ENCODE measurements around the gene HPDL.

HPDL gene

DNA sequence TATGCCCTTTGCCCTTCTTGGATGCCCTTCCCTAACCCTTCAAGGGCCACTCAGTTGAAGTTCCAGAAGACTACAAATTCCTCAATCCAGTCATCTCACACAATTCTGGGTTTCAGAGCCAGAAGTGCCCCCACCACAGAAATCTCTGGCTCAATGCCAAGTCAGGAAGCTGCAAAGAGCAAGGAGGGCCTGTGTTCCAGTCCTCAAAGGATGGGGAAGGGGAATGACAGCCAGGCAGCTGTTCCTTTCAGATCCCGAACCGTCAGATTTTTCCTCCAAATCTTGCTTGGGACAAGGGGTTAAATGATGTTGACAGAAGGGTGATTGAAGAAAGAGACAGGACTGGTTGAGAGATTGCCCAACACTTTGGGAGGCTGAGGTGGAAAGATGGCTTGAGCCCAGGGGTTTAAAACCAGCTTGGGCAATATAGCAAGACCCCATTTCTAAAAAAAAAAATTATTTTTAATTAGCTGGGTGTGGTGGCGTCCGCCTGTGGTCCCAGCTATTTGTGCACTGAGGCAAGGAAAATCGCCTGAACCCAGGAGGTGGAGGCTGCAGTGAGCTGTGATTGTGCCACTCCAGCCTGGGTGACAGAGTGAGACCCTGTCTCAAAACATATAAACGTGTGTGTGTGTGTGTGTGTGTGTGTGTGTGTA lies 716 bp upstream of the HPDL start:
- no peak overlapping the region for H3K4me3 ChIP-seq (ENCODE audit: low read depth, low read length)
- TF ChIP-seq, protein P1, sequence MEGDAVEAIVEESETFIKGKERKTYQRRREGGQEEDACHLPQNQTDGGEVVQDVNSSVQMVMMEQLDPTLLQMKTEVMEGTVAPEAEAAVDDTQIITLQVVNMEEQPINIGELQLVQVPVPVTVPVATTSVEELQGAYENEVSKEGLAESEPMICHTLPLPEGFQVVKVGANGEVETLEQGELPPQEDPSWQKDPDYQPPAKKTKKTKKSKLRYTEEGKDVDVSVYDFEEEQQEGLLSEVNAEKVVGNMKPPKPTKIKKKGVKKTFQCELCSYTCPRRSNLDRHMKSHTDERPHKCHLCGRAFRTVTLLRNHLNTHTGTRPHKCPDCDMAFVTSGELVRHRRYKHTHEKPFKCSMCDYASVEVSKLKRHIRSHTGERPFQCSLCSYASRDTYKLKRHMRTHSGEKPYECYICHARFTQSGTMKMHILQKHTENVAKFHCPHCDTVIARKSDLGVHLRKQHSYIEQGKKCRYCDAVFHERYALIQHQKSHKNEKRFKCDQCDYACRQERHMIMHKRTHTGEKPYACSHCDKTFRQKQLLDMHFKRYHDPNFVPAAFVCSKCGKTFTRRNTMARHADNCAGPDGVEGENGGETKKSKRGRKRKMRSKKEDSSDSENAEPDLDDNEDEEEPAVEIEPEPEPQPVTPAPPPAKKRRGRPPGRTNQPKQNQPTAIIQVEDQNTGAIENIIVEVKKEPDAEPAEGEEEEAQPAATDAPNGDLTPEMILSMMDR (IDR thresholded peaks at IDR 0.05; ENCODE audit: borderline replicate concordance, insufficient read depth, low read depth, low read length) = no peak

DNA sequence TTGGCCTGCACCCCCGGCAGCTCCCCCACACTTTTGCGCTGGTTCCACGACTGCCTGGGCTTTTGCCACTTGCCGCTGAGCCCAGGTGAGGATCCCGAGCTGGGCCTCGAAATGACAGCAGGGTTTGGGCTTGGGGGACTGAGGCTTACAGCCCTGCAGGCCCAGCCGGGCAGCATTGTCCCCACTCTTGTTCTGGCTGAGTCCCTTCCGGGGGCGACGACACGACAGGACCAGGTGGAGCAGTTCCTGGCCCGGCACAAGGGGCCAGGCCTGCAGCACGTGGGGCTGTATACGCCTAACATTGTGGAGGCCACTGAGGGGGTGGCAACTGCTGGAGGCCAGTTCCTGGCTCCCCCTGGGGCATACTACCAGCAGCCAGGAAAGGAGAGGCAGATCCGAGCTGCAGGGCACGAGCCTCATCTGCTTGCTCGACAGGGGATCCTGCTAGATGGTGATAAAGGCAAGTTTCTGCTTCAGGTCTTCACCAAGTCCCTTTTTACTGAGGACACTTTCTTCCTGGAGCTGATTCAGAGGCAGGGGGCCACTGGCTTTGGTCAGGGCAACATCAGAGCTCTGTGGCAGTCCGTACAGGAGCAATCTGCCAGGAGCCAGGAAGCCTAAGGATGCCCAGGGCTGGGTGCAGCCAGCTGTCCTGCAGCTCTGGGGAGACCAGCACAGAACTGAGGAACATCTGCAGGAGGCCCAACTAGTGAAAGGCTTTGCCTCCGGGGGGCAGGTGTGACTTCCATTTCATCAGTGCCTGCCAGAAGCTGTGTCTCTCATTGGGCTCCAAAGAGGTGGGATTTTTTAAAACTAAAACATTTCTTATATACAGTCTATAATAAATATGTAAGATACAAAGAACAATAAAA lies 1.2 kb downstream of the HPDL start:
- TF ChIP-seq, protein P1 (IDR thresholded peaks at IDR 0.05; ENCODE audit: borderline replicate concordance, insufficient read depth, low read depth, low read length) = no peak
- peak overlapping the region; percentile 90 for H3K4me3 ChIP-seq (ENCODE audit: low read depth, low read length)

DNA sequence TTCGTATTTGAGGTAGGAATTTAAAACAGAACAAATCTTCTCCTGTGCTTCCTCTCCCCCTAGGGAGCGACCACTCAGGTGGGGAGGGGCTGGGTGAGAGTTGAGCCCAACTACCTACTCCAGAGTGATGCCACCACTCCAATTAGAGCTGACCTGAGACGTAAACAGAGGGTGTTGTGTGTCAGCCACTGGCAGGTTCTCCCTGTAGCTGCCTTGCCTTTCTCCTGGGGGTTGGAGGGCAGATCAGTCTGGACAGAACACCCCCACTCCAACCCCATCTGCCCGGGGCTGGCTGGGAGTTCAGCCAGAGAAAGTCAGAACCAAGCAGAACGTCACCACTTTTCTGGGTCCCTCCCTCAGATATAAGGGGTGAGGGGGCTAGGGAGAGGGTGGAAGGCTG lies 2.0 kb downstream of the HPDL start:
- TF ChIP-seq, protein P1 (IDR thresholded peaks at IDR 0.05; ENCODE audit: borderline replicate concordance, insufficient read depth, low read depth, low read length) = no peak
- H3K4me3 ChIP-seq (ENCODE audit: low read depth, low read length) = peak overlapping the region; percentile 26

DNA sequence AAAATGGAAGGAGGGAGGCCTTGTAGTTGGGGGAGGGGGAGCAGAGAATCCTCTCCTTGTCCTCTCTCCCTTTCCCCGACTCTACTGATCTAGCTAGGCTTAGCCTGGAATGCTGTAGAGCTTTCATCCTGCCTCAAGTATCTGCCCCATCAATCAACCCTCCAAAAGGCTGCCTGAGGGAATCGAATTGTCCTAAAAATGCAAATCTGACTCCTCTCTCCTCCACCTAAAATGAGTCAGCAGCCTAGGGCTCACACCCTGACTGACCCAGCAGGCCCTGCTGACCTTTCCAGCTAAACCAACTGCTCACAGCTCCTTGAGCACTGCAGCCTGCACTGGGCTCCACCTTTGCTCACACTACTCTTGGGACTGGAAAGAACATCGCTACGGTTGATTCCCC lies 2.8 kb downstream of the HPDL start:
- H3K4me3 ChIP-seq (ENCODE audit: low read depth, low read length) = no peak overlapping the region
- TF ChIP-seq, protein P1 (IDR thresholded peaks at IDR 0.05; ENCODE audit: borderline replicate concordance, insufficient read depth, low read depth, low read length) = no peak

DNA sequence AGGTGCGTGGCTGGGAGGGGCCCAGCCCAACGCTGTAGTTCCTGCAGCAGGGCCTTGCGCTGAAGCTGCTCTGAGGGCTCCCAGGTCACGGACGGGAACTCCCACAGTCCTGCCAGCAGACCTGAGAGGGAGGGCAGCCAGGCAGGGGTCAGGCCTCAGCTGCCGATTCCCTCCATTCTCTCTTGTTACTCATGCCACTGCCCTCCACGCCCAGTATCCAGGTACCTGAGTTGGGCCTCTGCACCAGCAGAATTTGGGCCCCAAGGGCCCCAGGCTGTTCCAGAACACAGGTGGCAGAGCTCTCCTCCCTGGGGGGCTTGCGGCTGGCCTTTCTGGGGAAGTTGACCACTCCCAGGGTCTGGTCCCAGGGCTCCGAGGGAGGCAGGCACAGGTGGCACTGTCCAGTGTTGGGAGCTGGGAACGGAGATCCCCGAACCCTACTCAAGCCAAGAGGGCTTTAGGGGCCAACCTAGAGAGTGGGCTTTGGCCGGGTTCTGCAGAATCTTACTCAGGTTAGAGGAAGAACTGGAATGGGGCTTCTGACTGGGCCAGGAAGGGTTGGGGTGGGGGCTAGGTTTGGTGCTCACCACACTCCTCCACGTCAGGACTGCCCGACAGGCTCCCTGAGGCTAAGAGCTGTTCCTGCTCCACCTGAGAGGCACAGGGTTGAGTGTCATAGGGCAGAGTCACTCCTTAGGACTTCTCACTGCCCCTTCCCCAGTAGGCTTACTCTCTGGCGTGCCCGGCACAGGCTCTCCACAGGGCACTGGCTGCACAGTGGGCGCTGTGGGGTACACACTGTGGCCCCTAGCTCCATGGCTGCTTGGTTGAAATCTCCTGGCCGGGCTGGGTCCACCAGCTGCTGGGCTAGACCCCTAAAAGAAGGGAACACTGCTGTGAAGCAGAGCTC lies 5.0 kb downstream of the HPDL start:
- no peak overlapping the region for H3K4me3 ChIP-seq (ENCODE audit: low read depth, low read length)
- TF ChIP-seq, protein P1 (IDR thresholded peaks at IDR 0.05; ENCODE audit: borderline replicate concordance, insufficient read depth, low read depth, low read length) = no peak

DNA sequence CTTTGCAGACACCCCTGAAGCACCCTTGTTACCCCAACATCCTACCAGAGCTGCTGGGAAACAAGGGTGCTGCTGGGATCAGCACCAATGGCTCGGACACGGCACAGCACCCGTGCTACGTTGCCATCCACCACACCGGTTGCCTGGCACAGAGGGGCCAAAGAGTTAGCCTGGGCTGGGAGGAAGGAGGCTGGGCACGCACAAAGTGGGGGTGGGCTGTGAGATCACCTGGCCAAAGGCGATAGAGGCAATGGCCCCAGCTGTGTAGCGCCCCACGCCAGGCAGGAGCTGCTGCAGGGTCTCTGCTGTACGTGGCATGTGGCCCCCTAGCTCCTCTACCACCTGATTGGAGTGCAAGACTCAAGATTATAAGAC lies 5.6 kb downstream of the HPDL start:
- TF ChIP-seq, protein P1 (IDR thresholded peaks at IDR 0.05; ENCODE audit: borderline replicate concordance, insufficient read depth, low read depth, low read length) = no peak
- H3K4me3 ChIP-seq (ENCODE audit: low read depth, low read length) = no peak overlapping the region

Measured in GM12875 (cell line).